LNCaP clone FGC (cell line): Measurements from ENCODE around the gene IQSEC1.

Experiments used
- DNase-seq: peaks from one replicate; pipeline ENCODE4 v3.0.0-alpha.2; 2011; ENCODE audit warnings: low read depth
- H3K4me3 ChIP-seq: 2 replicates; pipeline ENCODE4 v1.5.1; 2011; ENCODE audit warnings: mild to moderate bottlenecking, low read depth, low read length, control low read depth
- TF ChIP-seq, protein P1 (sequence below): IDR thresholded peaks from 2 replicates; pipeline ENCODE4 v1.5.1; 2012; ENCODE audit warnings: mild to moderate bottlenecking; ENCODE audit not compliant: control insufficient read depth, insufficient read depth; ENCODE audit errors: extremely low read depth

IQSEC1 gene

DNA sequence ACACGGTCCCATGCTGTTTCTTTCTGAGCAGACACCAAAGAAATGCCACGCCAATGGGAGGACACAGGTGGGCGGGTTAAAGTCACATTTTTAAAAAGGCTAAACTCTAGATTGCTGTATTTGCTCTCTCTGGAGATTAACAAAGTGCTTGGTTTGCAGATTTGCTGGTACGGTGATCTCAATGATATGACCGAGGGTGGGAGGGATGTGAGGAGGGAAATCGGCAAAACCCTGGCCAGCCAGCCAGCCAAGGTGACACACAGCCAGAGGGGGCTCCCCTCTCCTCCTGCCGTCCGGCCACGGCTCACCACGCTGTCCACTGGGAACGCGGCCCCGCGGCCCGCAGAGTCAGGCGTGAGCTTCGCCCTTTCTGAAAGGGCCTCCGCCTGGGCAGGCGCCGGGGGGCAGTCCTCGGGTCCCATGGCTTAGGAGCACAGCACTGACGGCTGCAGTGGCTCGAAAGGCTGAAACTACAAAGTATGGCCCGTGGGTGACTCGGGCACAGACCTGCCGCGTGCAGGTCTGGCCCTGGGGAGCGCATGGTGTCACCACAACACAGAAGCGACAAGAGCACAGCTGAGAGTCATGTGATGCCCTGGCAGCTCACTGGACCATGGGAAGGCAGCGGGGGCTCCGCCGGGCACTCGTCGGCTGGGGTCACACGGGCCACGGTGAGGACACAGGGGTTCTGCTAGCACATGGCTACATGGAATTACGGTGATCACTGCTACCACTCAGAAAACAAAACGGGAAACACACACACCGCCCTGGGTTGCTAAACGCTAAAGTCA lies 174.1 kb downstream of the IQSEC1 start:
- DNase-seq: no peak
- no peak overlapping the region for H3K4me3 ChIP-seq
- TF ChIP-seq, protein P1, sequence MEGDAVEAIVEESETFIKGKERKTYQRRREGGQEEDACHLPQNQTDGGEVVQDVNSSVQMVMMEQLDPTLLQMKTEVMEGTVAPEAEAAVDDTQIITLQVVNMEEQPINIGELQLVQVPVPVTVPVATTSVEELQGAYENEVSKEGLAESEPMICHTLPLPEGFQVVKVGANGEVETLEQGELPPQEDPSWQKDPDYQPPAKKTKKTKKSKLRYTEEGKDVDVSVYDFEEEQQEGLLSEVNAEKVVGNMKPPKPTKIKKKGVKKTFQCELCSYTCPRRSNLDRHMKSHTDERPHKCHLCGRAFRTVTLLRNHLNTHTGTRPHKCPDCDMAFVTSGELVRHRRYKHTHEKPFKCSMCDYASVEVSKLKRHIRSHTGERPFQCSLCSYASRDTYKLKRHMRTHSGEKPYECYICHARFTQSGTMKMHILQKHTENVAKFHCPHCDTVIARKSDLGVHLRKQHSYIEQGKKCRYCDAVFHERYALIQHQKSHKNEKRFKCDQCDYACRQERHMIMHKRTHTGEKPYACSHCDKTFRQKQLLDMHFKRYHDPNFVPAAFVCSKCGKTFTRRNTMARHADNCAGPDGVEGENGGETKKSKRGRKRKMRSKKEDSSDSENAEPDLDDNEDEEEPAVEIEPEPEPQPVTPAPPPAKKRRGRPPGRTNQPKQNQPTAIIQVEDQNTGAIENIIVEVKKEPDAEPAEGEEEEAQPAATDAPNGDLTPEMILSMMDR: no peak

DNA sequence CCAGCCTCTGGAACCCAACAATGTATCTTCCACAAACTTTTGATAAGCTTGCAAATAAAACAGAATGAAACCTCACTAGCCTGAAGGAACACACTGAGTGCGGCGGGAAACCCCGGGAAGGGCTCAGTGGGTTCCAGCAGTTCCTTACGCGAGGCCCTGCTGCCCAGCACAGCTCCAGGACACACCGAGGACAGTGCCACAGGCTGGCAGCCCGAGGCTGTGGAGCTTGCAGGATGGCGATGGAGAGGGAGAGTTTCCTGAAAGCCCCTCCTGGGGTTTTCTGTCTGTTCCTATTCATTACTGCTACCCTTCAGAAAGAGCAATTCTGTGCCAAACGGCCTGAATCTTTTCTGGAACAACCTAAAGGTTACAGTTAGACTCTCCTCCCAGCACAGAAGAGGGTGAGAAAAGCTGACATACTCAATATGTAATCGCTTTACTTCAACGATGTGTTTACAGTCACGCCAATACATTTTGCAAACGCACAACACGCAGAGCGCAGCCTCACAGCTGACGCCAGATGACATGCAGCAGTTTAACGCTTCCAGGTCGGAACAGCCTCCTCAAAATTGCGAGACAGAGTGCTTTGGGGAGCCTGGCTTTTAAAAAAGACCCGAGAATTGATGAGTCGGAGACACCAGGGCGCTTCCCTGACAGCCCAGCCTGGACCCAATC lies 174.8 kb downstream of the IQSEC1 start:
- no peak overlapping the region for H3K4me3 ChIP-seq
- TF ChIP-seq, protein P1: no peak
- no peak for DNase-seq

DNA sequence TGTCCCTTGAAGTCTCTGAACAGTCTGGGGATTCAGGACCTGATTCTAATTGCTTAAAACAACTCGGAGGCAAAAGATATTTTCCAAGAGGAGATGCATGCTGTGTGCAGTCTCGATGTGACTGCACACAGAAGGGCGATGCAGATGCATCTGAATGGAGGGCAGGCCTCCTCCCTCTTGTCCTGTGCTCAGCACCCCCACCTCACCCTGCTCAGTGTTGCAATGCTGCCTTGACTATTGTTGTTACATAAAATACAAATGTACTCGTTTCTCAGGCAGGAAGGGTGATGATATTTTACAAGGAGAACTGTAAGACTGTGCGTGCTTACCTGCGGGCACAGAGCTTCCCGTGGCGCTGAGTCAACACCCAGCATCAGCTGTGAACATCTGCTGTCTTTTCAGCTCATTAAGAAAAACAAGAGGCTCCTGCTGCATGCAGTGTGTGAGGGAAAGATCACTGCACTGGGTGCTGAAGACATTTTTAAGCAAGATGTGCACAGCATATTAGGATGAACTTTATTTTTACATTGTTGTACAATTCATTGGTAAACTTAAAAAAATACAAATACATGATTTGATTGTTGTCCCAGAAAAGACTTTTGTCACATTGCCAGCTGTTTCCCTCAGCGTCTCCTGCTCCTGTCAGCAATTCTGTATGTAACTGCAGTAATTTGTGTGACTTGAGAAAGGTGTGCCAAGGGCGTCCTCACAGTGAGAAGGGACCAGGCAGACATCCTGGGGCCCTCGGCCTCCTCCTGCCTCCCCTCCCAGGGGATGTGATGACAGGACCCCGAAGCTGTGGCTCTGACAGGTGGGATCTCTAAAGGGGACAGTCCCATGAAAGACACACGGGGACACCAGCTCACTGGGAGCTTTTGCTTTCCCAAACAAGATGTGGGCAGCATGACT lies 175.6 kb downstream of the IQSEC1 start:
- TF ChIP-seq, protein P1: no peak
- H3K4me3 ChIP-seq: no peak overlapping the region
- DNase-seq: peak; percentile 70

DNA sequence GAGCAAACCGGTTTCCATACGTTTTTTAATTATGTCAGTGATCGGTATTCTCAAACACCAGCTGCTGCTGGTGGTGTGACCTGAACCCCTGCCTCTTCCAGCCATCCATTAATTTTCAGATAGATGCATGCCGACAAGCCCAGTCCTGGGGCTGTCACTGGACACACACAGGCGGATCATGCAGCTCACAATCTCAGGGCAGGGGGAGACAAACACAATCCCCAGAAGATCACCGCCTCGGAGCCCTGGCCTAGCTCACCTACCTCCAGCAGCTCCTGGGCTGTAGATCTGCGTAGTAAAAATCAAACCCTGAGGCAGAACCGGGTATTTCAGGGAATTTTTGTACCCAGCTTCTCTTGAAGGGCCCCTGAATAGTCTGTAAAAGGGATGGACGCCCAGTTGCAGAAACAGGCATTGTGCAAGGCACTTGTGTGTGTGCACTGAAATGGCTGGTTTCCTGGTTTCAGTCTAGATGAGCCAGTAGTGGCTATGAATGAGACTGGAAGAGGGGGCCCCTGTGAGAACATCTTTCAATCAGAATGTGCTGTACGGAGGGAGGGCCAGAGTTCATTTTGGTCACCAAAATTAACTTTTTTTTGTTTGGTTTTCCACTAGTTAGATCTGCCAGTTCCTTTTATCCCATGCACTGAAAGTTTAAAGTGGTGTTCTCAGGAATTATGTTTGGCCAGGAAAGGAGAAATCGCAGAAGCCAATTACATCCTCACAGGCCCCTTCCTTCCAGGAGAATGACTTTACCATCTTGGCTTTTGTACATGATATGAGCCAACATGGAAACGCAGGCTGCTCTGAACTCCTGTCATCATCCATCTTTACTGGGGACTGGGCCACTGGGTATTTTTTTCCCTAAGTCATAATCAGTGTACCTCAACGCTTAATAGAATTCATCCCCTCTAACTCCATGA lies 176.9 kb downstream of the IQSEC1 start:
- TF ChIP-seq, protein P1: no peak
- DNase-seq: no peak
- no peak overlapping the region for H3K4me3 ChIP-seq

DNA sequence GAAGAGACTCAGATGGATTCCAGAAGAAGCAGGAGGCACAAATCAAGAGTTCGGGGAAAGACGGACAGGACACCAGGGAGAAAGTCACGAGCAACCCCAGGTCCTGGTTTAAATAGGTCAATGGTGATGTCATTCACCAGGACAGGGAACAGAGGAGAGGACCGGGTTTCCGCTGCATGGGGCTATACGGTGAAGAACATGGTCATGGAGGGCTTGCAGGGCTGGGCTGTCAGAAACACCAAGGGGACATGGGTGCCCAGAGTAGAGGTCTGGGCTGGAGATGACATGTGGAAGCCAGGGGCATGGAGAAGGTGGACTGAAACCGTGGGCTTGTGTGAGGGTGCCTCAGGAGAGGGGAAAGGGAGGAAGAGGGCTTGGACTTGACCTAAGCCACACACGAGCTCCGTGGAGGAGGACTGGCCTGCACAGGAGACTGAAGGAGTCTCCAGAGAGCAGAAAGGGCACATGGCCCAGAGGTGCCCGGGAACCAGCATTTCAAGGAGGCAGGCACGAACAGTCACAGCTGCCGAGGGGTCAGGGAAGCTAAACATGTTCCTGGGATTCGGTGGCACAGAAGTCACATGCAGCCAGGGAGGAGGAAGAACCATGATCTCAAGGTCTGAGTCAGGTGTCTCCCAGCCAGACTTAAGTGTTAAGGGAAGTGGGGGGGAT lies 177.7 kb downstream of the IQSEC1 start:
- TF ChIP-seq, protein P1: no peak
- DNase-seq: no peak
- no peak overlapping the region for H3K4me3 ChIP-seq
